HEK293 (cell line): ENCODE measurements around the gene ZNF597.

Experiments
- CTCF ChIA-PET: fragments of 350-600 bp; formaldehyde crosslinking; extraction: SDS; loops from one replicate; lab custom pipeline; 2021; ENCODE audit warnings: antibody characterized with exemption; lab: Yijun Ruan, JAX
- POLR2A ChIA-PET: fragments of 300-600 bp; formaldehyde crosslinking; extraction: SDS; loops from one replicate; lab custom pipeline; 2020; ENCODE audit warnings: antibody characterized with exemption, inconsistent platforms; lab: Yijun Ruan, JAX
- H3K27ac ChIP-seq: fragments of 200-500 bp; sonication (Bioruptor generic); 2 replicates; pipeline ENCODE4 v1.5.1; 2014; ENCODE audit warnings: low read depth, low read length, control low read depth, inconsistent platforms; ENCODE audit errors: extremely low read depth
- H3K36me3 ChIP-seq, 2 experiments: fragments of 200-500 bp in 1 of 2; sonication (Bioruptor generic) in 1 of 2; 1 replicate in 1 of 2; 2 replicates in 1 of 2; pipeline ENCODE4 v1.5.1; 2014 to 2017; ENCODE audit warnings: inconsistent platforms in 2 of 2, low read length in 2 of 2; ENCODE audit not compliant: control insufficient read depth in 2 of 2, insufficient read depth in 1 of 2
- H3K4me1 ChIP-seq: fragments of 200-500 bp; sonication (Bioruptor generic); 2 replicates; pipeline ENCODE4 v1.5.1; 2014; ENCODE audit warnings: mild to moderate bottlenecking, low read length, inconsistent platforms; ENCODE audit not compliant: control insufficient read depth, insufficient read depth
- H3K4me3 ChIP-seq: 2 replicates; pipeline ENCODE4 v1.5.1; 2011; ENCODE audit warnings: low read depth, mild to moderate bottlenecking, control low read depth, low read length, moderate library complexity
- H3K9me3 ChIP-seq: fragments of 200-500 bp; sonication (Bioruptor generic); 2 replicates; pipeline ENCODE4 v1.5.1; 2014; ENCODE audit warnings: low read depth, low read length, inconsistent platforms; ENCODE audit not compliant: control insufficient read depth, insufficient read depth
- GLIS1 ChIP-seq: fragments of 450-650 bp; formaldehyde crosslinking; IDR thresholded peaks from 2 replicates; pipeline ENCODE4 v1.5.1; 2016; ENCODE audit warnings: missing biosample characterization, missing genetic modification characterization
- HOXC10 ChIP-seq: sonication (generic); formaldehyde crosslinking; IDR thresholded peaks from 2 replicates; pipeline ENCODE4 v1.8.1; 2023; ENCODE audit warnings: mild to moderate bottlenecking, missing genetic modification reagents
- KLF16 ChIP-seq: fragments of 450-650 bp; formaldehyde crosslinking; IDR thresholded peaks from 2 replicates; pipeline ENCODE4 v1.5.1; 2017; ENCODE audit warnings: missing biosample characterization, missing genetic modification characterization
- KLF8 ChIP-seq: fragments of 450-650 bp; formaldehyde crosslinking; IDR thresholded peaks from 2 replicates; pipeline ENCODE4 v1.5.1; 2016; ENCODE audit warnings: missing biosample characterization, missing genetic modification characterization
- SALL2 ChIP-seq: fragments of 450-650 bp; formaldehyde crosslinking; IDR thresholded peaks from 2 replicates; pipeline ENCODE4 v1.5.0; 2017; ENCODE audit warnings: missing biosample characterization, mild to moderate bottlenecking, missing genetic modification characterization, borderline replicate concordance
- SP2 ChIP-seq: fragments of 450-650 bp; formaldehyde crosslinking; IDR thresholded peaks from 2 replicates; pipeline ENCODE4 v1.5.1; 2016; ENCODE audit warnings: missing biosample characterization, missing genetic modification characterization
- SP3 ChIP-seq: fragments of 450-650 bp; formaldehyde crosslinking; IDR thresholded peaks from 2 replicates; pipeline ENCODE4 v1.5.1; 2016; ENCODE audit warnings: missing biosample characterization, missing genetic modification characterization
- WT1 ChIP-seq: fragments of 450-650 bp; formaldehyde crosslinking; IDR thresholded peaks from 2 replicates; pipeline ENCODE4 v1.5.1; 2016; ENCODE audit warnings: missing biosample characterization, missing genetic modification characterization
- ZBTB20 ChIP-seq: fragments of 450-650 bp; formaldehyde crosslinking; IDR thresholded peaks from 2 replicates; pipeline ENCODE4 v1.5.1; 2016; ENCODE audit warnings: missing biosample characterization, missing genetic modification characterization
- ZBTB8A ChIP-seq: fragments of 450-650 bp; formaldehyde crosslinking; IDR thresholded peaks from 2 replicates; pipeline ENCODE4 v1.5.1; 2016; ENCODE audit warnings: missing biosample characterization, missing genetic modification characterization
- ZFP69B ChIP-seq: fragments of 450-650 bp; formaldehyde crosslinking; IDR thresholded peaks from 2 replicates; pipeline ENCODE4 v1.5.1; 2016; ENCODE audit warnings: missing biosample characterization, missing genetic modification characterization
- ZNF155 ChIP-seq: fragments of 450-650 bp; formaldehyde crosslinking; IDR thresholded peaks from 2 replicates; pipeline ENCODE4 v1.5.1; 2016; ENCODE audit warnings: missing biosample characterization, missing genetic modification characterization
- ZNF169 ChIP-seq: fragments of 450-650 bp; formaldehyde crosslinking; IDR thresholded peaks from 2 replicates; pipeline ENCODE4 v1.5.1; 2016; ENCODE audit warnings: missing biosample characterization, missing genetic modification characterization
- ZNF426 ChIP-seq: fragments of 450-650 bp; formaldehyde crosslinking; IDR thresholded peaks from 2 replicates; pipeline ENCODE4 v1.5.1; 2017; ENCODE audit warnings: missing biosample characterization, missing genetic modification characterization, mild to moderate bottlenecking, inconsistent platforms, moderate library complexity
- ZNF48 ChIP-seq: fragments of 450-650 bp; formaldehyde crosslinking; IDR thresholded peaks from 2 replicates; pipeline ENCODE4 v1.5.1; 2016; ENCODE audit warnings: missing biosample characterization, missing genetic modification characterization
- ZNF521 ChIP-seq: fragments of 450-650 bp; formaldehyde crosslinking; IDR thresholded peaks from 2 replicates; pipeline ENCODE4 v1.5.1; 2017; ENCODE audit warnings: missing biosample characterization, mild to moderate bottlenecking, missing genetic modification characterization
- ZNF529 ChIP-seq: fragments of 450-650 bp; formaldehyde crosslinking; IDR thresholded peaks from 2 replicates; pipeline ENCODE4 v1.5.1; 2017; ENCODE audit warnings: missing genetic modification characterization, missing biosample characterization; ENCODE audit not compliant: insufficient replicate concordance
- ZNF621 ChIP-seq: fragments of 450-650 bp; formaldehyde crosslinking; IDR thresholded peaks from 2 replicates; pipeline ENCODE4 v1.5.1; 2017; ENCODE audit warnings: missing biosample characterization, missing genetic modification characterization
- ZNF626 ChIP-seq: fragments of 450-650 bp; sonication (Bioruptor Pico); formaldehyde crosslinking; IDR thresholded peaks from 2 replicates; pipeline ENCODE4 v1.5.1; 2018; ENCODE audit warnings: missing biosample characterization, missing genetic modification characterization, inconsistent platforms
- ZNF670 ChIP-seq: fragments of 450-650 bp; formaldehyde crosslinking; IDR thresholded peaks from 2 replicates; pipeline ENCODE4 v1.5.1; 2016; ENCODE audit warnings: missing biosample characterization, missing genetic modification characterization, low read depth
- ZNF776 ChIP-seq: fragments of 450-650 bp; formaldehyde crosslinking; IDR thresholded peaks from 2 replicates; pipeline ENCODE4 v1.5.0; 2017; ENCODE audit warnings: missing biosample characterization, missing genetic modification characterization, borderline replicate concordance
- ZSCAN23 ChIP-seq: fragments of 450-650 bp; formaldehyde crosslinking; IDR thresholded peaks from 2 replicates; pipeline ENCODE4 v1.5.1; 2016; ENCODE audit warnings: missing biosample characterization, missing genetic modification characterization
- TF ChIP-seq, protein P1 (sequence below): fragments of 450-650 bp; formaldehyde crosslinking; IDR thresholded peaks from 2 replicates; pipeline ENCODE4 v1.5.1; 2017; ENCODE audit warnings: missing biosample characterization, missing genetic modification characterization
- TF ChIP-seq, protein P2 (sequence below): fragments of 450-650 bp; formaldehyde crosslinking; conservative IDR thresholded peaks from 2 replicates; pipeline ENCODE4 v1.5.1; 2016; ENCODE audit warnings: low read depth, missing biosample characterization, missing genetic modification characterization
- TF ChIP-seq, protein P3 (sequence below): fragments of 450-650 bp; formaldehyde crosslinking; IDR thresholded peaks from 2 replicates; pipeline ENCODE4; 2016; ENCODE audit warnings: missing biosample characterization, missing genetic modification characterization
- TF ChIP-seq, protein P4 (sequence below): fragments of 450-650 bp; formaldehyde crosslinking; IDR thresholded peaks from 2 replicates; pipeline ENCODE4 v1.5.1; 2016; ENCODE audit warnings: missing biosample characterization, missing genetic modification characterization

The ZNF597 gene

DNA sequence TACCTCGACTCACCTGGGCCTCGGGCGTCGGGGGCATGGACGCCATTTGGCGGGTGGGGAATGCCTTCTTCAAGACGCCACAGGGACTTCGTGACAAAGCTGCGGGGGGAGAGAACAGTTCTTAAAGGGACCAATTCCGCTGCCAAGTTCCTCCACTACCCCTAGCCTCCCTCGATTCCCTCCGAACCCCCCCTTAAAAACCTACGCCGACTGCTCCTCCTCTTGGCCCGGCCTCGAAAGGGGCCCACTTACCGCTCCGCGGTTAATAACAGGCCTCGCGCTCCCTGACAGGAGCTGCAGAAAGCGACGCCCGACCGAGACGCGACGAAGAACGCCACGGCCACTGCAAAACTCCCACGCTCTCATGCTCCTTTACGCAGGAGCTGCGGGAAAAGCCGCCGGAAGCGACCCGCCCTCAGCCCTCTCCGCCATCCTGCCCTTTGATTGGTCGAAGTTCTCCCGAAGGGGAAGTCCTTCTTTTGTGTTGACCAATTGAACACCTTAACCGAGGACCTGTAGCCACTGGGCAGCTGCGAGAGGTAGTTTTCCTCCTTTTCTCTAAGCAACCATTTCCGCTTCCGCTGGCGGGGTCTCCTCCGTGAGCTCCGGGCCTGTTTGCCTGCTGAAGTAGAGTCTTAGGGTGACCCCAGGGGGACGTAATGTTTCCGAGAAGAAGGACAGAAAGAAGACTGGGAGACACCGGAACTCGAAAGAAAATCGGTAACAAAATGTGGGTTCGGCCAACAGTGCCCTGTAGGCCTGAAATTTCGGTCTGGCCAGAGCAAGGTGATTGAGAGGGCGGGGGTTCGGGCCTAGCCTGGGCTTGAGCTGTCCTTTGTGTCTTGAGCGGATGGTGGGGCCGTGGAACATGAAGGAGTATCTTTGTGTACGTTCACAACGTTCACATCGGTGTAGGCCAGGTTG is at the start of gene ZNF597, which contains the start of gene NAA60 (continued):
- TF ChIP-seq, protein P1, sequence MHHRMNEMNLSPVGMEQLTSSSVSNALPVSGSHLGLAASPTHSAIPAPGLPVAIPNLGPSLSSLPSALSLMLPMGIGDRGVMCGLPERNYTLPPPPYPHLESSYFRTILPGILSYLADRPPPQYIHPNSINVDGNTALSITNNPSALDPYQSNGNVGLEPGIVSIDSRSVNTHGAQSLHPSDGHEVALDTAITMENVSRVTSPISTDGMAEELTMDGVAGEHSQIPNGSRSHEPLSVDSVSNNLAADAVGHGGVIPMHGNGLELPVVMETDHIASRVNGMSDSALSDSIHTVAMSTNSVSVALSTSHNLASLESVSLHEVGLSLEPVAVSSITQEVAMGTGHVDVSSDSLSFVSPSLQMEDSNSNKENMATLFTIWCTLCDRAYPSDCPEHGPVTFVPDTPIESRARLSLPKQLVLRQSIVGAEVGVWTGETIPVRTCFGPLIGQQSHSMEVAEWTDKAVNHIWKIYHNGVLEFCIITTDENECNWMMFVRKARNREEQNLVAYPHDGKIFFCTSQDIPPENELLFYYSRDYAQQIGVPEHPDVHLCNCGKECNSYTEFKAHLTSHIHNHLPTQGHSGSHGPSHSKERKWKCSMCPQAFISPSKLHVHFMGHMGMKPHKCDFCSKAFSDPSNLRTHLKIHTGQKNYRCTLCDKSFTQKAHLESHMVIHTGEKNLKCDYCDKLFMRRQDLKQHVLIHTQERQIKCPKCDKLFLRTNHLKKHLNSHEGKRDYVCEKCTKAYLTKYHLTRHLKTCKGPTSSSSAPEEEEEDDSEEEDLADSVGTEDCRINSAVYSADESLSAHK (tag by site-specific recombination): no peak
- TF ChIP-seq HOXC10 (CRISPR knock-in tag) (no peak), ZNF521 (tag by site-specific recombination) (no peak), SP3 (tag by site-specific recombination) (peak; percentile 73), ZNF426 (no peak), ZBTB20 (no peak), ZNF48 (tag by site-specific recombination) (no peak), SALL2 (tag by site-specific recombination) (no peak), ZFP69B (tag by site-specific recombination) (peak; percentile 57), ZNF621 (tag by site-specific recombination) (no peak), ZNF670 (tag by site-specific recombination) (no peak), SP2 (tag by site-specific recombination) (peak; percentile 97)
- TF ChIP-seq, protein P2, sequence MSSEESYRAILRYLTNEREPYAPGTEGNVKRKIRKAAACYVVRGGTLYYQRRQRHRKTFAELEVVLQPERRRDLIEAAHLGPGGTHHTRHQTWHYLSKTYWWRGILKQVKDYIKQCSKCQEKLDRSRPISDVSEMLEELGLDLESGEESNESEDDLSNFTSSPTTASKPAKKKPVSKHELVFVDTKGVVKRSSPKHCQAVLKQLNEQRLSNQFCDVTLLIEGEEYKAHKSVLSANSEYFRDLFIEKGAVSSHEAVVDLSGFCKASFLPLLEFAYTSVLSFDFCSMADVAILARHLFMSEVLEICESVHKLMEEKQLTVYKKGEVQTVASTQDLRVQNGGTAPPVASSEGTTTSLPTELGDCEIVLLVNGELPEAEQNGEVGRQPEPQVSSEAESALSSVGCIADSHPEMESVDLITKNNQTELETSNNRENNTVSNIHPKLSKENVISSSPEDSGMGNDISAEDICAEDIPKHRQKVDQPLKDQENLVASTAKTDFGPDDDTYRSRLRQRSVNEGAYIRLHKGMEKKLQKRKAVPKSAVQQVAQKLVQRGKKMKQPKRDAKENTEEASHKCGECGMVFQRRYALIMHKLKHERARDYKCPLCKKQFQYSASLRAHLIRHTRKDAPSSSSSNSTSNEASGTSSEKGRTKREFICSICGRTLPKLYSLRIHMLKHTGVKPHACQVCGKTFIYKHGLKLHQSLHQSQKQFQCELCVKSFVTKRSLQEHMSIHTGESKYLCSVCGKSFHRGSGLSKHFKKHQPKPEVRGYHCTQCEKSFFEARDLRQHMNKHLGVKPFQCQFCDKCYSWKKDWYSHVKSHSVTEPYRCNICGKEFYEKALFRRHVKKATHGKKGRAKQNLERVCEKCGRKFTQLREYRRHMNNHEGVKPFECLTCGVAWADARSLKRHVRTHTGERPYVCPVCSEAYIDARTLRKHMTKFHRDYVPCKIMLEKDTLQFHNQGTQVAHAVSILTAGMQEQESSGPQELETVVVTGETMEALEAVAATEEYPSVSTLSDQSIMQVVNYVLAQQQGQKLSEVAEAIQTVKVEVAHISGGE: peak; percentile 90

DNA sequence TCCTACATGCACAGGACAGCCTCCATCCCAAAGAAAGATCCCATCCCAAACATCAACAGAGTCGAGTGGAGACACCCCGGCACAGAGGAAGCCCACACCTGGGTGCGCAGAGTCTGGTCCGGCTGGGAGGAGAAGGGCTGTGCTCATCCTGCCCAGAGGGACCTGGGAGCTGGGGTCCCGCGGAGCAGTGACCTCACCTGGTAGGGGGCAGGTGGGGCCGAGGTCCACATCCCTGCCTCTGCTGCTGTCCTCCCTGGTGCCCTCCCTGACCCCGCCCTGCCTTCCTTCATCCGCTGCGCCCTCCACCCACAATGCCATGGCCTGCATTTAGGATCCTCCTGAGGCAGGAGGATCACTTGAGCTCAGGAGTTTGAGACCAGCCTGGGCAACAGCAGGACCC is 49.1 kb upstream of the ZNF597 start:
- H3K9me3 ChIP-seq: no peaks in the 10 kb centered on the region
- POLR2A ChIA-PET: no interaction called here
- H3K27ac ChIP-seq: no peak overlapping the region
- TF ChIP-seq, protein P3, sequence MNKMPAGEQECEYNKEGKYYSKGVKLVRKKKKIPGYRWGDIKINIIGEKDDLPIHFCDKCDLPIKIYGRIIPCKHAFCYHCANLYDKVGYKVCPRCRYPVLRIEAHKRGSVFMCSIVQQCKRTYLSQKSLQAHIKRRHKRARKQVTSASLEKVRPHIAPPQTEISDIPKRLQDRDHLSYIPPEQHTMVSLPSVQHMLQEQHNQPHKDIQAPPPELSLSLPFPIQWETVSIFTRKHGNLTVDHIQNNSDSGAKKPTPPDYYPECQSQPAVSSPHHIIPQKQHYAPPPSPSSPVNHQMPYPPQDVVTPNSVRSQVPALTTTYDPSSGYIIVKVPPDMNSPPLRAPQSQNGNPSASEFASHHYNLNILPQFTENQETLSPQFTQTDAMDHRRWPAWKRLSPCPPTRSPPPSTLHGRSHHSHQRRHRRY (tag by site-specific recombination): no peak
- TF ChIP-seq, protein P4, sequence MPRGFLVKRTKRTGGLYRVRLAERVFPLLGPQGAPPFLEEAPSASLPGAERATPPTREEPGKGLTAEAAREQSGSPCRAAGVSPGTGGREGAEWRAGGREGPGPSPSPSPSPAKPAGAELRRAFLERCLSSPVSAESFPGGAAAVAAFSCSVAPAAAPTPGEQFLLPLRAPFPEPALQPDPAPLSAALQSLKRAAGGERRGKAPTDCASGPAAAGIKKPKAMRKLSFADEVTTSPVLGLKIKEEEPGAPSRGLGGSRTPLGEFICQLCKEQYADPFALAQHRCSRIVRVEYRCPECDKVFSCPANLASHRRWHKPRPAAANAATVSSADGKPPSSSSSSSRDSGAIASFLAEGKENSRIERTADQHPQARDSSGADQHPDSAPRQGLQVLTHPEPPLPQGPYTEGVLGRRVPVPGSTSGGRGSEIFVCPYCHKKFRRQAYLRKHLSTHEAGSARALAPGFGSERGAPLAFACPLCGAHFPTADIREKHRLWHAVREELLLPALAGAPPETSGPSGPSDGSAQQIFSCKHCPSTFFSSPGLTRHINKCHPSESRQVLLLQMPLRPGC (tag by site-specific recombination): no peak
- TF ChIP-seq KLF16: no peak
- TF ChIP-seq ZSCAN23 (tag by site-specific recombination): no peak
- no peak for TF ChIP-seq GLIS1
- no peak for TF ChIP-seq ZBTB8A
- TF ChIP-seq WT1 (tag by site-specific recombination): no peak
- no peak for TF ChIP-seq KLF8
- TF ChIP-seq ZNF169: no peak
- TF ChIP-seq ZNF776 (tag by site-specific recombination): no peak
- no peak for TF ChIP-seq ZNF626 (tag by site-specific recombination)
- TF ChIP-seq ZNF529 (tag by site-specific recombination): no peak
- TF ChIP-seq ZNF155: no peak
- TF ChIP-seq, all 188 proteins: peak for 0
- Histone ChIP-seq H3K4me1 (no peaks in the 10 kb centered on the region), H3K4me3 (no peak overlapping the region), H3K36me3 (peaks cover 0 to 7% of the 10 kb centered on the region in 2 experiments; a peak in 1 of 3 replicates)
- CTCF ChIA-PET: interaction anchor here (0.6 kb wide), 1 partner anchor 96 kb away, joined by 4 read pairs; no protein-coding TSS in a partner anchor
